Fibroblast of mammary gland (primary cell): ENCODE results near the gene KRTAP13-1.

Source experiments
- DNase-seq: peaks from one replicate; pipeline ENCODE4 v3.0.0-alpha.2; 2010; ENCODE audit warnings: low read depth
- H3K4me3 ChIP-seq: 2 replicates; pipeline ENCODE4 v1.5.1; 2011; ENCODE audit warnings: low read depth, mild to moderate bottlenecking, low read length, moderate library complexity; ENCODE audit not compliant: control insufficient read depth
- TF ChIP-seq, protein P1 (sequence below): conservative IDR thresholded peaks from 2 replicates; pipeline ENCODE4 v1.5.1; 2011; ENCODE audit warnings: low read depth, low read length, inconsistent platforms; ENCODE audit not compliant: control insufficient read depth, insufficient read depth

Gene KRTAP13-1, protein sequence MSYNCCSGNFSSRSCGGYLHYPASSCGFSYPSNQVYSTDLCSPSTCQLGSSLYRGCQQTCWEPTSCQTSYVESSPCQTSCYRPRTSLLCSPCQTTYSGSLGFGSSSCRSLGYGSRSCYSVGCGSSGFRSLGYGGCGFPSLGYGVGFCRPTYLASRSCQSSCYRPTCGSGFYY

DNA sequence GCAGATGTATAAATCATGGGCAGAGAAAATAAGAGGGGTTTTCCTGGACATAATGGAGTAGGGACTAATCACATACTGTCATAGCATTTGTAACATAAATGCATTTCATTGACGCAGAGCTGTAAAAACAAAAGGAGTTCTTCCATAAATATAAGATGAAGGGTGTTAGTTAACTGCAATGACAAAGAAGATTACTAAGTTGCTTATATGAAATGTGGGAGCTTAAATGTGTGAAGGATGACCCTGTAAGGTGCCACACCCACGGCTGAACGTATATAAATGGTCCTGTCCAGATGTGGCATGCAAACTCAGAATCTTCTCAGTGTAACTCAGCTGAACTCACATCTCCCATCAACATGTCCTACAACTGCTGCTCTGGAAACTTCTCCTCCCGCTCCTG lies at the start of gene KRTAP13-1:
TSS of gene KRTAP13-1 (plus strand) at position 301 of the 400 bp plus-strand sequence. CDS start at position 357, 56 bp downstream.
- no peak for DNase-seq
- TF ChIP-seq, protein P1, sequence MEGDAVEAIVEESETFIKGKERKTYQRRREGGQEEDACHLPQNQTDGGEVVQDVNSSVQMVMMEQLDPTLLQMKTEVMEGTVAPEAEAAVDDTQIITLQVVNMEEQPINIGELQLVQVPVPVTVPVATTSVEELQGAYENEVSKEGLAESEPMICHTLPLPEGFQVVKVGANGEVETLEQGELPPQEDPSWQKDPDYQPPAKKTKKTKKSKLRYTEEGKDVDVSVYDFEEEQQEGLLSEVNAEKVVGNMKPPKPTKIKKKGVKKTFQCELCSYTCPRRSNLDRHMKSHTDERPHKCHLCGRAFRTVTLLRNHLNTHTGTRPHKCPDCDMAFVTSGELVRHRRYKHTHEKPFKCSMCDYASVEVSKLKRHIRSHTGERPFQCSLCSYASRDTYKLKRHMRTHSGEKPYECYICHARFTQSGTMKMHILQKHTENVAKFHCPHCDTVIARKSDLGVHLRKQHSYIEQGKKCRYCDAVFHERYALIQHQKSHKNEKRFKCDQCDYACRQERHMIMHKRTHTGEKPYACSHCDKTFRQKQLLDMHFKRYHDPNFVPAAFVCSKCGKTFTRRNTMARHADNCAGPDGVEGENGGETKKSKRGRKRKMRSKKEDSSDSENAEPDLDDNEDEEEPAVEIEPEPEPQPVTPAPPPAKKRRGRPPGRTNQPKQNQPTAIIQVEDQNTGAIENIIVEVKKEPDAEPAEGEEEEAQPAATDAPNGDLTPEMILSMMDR, result no peak
- H3K4me3 ChIP-seq, result no peak within 1 kb of the TSS

DNA sequence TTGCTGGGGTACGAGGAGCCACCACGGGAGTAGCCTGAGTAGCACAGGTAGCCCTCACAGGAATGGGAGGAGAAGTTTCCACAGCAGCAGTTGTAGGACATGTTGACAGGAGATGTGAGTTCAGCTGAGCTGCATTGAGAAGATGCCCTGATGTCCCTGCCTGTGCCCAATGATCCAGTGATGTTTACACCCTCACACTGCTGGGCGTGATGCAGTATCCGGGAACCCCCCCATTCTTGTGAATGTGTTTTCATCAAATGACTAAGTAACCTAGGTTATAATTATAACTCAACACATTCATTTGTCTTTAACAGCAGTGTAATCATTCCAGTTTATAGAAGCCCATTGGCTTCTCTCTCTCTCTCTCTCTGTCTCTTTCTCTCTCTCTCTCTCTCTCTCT lies 47.3 kb upstream of the KRTAP13-1 start, which contains the start of gene KRTAP23-1:
TSS of gene KRTAP23-1 (minus strand) at position 101 of the 400 bp plus-strand sequence. CDS start at position 101, 0 bp downstream.
- no peak for DNase-seq
- TF ChIP-seq, protein P1, result no peak
- no peak within 1 kb of the TSS for H3K4me3 ChIP-seq

DNA sequence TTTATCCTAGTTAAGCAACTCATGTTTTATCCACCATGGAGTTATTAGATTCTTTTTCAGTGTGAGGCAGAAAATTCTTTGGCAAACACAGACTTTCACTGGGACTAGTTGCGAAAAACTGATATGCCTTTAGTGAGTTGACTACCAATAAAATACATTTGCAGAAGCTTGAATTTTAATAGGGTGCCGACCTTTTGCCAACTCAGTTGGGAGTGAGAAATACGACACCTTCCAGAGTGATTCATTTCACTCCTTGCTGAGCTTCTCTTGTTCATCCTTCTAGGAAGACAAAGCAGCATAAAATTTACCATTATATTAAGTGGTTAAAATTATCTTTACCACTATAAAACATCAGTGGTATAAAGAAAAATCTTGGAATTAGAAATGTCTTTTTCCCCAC lies 46.3 kb upstream of the KRTAP13-1 start:
- no peak overlapping the region for H3K4me3 ChIP-seq
- no peak for DNase-seq
- TF ChIP-seq, protein P1, result no peak

DNA sequence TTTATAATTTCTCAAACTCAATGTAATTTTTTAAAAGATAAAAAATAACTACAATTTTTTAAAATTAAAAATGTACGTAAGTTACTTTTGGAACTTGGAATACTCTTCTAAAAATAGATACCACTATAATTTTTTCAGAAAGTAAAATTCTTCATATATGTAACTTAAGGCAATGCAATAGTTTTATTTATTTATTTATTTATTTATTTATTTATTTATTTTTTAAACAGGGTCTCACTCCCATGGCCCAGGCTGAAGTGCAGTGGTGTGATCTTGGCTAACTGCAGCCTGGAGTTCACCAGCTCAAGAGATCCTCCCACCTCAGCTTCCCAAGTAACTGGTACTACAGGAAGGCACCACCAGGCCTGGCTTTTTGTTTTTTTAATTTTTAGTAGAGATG lies 44.3 kb upstream of the KRTAP13-1 start:
- DNase-seq, result no peak
- TF ChIP-seq, protein P1, result no peak
- H3K4me3 ChIP-seq, result no peak overlapping the region

DNA sequence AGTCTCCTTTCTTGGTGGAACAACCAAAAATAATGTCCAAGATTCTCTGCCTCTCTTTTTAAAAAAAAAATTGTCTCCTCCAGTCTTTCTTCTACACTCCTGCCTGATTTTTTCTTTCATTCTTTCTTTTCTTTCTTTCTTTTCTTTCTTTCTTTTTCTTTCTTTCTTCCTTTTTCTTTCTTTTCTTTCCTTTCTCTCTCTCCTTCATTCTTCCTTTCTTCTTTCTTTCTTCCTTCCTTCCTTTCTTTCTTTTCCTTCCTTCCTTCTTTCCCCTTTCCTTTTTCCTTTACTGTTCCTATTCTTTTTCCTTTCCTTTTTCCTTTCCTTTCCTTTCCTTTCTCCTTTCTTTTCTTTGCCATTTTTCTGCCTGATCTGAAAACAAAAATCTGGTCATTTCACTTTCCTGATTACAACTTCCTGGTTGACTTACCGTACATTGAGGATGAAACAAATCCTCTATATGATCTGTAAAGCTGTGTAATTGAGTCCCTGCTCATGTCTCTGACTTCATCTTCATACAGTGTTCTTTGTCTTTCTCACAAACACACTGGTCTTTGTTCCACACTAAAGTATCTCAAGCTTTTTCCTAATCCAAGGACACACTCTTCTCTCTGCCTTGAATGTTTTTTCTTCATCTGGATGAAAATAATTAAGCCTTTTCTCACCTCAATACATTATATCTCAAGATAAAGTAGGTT lies 41.4 kb upstream of the KRTAP13-1 start:
- DNase-seq, result no peak

DNA sequence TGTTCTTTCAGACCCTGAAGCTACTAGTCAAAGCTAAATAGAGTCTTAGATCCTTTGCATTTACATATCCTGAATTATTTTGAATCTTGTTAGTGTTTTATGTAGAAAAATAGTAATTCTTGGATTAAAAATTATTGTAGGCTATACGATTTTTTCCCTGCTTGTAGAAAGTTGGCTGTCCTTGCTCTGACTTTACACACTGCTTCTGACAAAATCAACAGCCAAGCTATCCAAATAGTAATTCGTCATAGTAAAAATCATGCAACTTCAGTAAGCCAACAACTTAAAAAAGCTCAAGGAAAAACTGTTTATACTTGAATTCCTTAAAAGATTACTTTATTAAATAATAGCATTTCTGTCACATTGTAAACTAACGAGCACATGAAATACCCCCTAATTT lies 39.9 kb upstream of the KRTAP13-1 start:
- DNase-seq, result no peak
- no peak overlapping the region for H3K4me3 ChIP-seq
- TF ChIP-seq, protein P1, result no peak

More for the DNA sequence above, 41.4 kb upstream of the KRTAP13-1 start:
- no peak overlapping the region for H3K4me3 ChIP-seq
- TF ChIP-seq, protein P1, result no peak
